COLO668 (cell line): ENCODE data around the gene CRADD.

Experiments
- DNase-seq: peaks from one replicate; lab custom pipeline; 2025; ENCODE audit not compliant: unreplicated experiment; lab: John Stamatoyannopoulos, UW

Gene CRADD

DNA sequence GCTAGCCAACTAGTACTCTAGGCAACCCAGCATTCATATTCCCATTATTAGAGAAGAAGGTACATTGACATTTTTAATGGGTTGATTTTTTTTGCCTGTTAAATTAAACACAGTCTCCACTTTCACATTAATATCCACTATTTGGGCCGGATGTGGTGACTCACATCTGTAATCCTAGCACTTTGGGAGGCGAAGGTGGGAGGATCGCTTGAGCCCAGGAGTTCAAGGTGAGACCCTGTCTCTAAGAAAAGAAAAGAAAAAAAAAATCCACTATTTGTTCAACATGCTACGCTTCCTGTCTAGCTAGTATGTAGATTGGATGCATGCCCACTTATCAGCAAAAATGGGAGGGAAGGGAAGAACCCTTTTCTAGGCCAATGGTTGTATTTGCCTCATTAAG lies 7.1 kb upstream of the CRADD start:
- no peak for DNase-seq

DNA sequence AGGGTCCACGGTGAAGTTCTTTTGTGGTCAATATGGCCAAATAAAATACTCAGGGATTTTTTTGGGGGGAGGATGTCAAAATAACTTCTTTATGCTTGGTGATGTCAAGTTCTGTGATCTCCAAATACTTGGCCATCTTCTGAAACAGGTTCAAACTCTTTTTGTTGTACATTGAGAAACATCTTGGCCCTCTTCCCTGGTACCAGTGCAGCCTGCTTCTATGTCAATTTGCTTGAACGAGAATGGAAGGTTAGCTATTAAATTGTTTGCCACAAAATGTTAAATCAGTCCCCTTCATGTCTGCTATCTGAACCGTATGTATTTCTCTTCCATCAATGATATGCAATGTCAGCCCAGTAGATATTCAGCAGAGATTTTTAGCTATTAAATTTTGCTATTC lies 6.1 kb upstream of the CRADD start:
- no peak for DNase-seq

DNA sequence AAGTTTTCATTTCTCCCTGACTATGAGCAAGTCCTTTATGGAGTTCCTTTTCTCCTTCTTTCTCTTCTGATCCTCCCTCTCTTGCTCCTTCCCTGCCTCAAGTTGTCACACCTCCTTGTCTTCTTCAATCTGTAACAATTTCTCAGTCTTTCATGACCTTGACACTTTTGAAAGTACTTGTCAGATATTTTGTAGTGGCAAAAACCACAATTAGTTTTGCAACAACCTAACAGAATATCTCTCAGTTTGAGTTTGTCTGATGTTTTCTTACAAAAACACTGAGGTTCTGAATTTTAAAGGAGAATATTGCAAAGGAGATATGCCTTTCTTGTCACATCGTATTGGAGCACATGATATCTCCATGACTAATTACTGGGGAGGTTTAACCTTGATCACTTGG lies 4.1 kb upstream of the CRADD start:
- no peak for DNase-seq

DNA sequence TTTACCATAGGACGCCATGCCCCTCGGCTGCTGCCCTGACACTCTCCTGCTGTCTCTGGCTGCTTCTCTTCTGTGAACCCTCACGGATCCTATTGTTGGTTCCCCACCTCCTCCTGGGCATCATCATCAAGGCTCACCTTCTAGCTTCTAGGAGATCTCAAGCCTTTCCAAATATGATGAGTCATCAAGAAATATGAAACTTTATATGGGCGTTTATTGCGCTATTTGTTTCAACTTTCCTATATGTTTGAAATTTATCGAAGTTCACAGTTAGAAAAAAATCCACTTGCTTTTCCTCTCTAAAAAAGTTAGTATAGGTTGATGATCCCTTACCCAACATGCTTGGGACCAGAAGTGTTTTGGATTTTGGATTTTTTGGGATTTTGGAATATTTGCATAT lies 2.8 kb upstream of the CRADD start:
- DNase-seq, result no peak

DNA sequence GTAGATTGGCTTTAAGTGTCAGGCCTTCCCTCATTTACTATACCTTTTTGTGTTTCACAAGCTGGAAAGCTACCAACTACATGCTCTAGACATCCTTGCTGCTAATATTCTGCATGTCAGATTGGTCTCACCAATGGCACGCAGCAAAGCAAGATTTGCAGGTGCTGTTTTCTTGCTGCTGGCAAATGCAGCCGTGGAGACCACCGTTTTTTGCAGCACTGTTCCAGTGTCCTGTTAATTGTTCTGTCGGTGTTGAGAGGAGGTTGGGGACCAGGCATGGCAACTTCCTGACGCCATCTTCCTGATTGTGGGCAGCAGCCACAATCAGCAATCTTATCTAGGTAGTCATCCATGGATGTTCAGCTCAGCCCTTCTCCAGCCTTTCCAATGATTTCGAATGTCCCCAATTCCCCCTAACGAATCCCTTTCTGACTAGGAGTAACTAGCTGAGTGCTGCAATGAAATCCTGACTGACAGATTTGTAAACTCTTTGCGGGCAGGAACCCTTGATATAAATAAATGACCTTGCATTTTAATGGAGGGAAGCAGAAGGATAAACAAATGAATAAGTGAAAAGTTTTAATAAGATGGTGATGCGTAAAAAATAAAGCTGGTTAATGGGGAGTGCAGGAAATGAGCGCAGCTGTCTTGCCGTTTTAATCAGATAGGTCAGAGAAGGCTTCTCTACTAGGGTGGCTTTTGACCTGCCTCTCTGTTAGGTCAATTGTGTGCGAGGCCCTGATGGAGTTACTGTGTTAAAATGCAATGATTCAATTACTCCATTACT lies 574 bp upstream of the CRADD start:
- no peak for DNase-seq

DNA sequence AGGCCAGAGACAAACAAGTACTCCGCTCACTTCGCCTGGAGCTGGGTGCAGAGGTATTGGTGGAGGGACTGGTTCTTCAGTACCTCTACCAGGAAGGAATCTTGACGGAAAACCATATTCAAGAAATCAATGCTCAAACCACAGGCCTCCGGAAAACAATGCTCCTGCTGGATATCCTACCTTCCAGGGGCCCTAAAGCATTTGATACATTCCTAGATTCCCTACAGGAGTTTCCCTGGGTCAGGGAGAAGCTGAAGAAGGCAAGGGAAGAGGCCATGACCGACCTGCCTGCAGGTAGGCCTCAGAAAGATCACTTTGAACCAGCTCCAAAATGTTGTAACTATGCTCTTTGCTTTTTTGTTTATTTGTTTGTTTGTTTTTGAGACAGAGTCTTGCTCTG lies 1.6 kb downstream of the CRADD start:
- no peak for DNase-seq

DNA sequence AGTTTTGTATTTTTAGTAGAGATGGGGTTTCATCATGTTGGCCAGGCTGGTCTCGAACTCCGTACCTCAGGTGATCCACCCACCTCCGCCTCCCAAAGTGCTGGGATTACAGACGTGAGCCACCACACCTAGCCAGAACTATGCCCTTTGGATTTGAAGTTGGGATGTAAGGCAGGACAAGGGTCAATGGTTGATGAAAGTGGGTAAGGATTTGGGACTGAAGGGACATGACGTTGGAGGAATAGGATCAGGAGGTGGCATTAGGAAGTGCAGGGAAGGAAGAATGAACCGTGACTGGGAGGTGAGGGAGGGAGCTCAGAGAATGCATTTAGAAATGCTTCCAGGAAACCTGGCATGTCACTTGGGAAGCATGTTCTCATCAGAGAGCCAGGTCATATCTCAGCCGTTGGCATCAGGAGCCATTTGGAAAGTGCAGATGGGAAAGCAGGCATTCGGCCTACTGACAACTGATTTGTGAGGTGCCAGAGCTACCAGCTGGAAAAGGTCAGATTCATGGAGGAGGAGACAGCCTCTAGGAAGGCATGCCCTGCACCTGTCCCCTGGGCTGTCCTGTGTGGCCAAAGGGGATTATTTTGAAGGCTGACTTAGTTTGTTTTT lies 2.2 kb downstream of the CRADD start:
- no peak for DNase-seq

DNA sequence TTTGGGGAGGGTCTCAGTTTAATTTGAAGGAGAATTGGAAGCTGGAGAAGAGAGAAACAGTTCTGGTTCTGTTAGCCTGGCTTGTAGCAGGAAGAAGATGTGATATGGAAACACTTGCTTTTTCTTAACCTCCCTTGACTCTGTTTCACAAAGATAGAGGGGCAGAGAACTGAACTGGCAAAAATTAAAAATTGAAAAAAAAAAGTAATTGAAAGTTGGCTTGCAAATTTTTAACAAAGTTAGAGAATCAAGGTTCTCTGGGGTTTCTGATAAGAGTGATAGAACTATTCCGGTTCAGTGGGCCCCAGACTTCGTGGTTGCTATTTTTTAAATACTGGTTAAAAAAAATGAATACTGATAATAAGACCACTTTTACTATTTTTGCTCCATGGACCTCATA lies 2.8 kb downstream of the CRADD start:
- no peak for DNase-seq

DNA sequence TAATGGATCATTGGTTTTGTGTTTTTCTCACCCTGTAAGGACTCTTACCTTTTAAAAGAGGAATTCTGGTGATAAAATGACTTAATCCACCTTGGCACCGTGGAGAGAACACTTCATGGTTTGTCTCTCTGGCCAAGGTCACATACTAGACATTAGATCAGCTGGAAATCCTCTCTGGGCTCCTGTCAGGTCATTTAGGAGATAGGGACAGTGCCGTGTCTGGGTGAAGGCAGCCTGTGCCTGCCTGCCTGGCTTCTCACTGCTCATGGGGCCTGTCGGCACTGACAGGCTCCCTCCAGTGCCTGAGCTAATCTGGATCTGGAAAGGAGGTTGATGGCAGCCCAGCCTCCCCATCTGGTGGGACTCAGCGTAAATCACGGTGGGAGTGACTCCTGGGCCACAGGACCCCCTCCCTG lies 5.7 kb downstream of the CRADD start:
- DNase-seq, result no peak

DNA sequence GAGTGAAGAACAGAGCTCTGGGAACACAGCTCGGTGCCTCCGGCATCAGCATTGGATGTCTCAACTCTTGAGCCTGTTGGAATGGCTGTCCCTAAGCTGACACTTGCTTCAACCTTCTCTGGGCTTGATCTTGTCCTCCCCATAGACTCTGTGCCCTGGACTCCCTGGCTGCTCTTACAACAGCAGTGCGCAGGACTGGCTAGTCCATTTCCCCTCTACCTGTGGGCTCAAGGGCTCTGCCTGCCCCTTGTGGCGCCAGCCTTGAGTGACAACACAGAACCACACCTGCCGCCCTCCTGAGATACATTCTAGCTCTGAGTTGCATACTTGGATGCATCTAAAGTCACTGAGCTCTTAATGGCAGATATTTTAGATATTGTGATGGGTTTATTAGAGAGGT lies 6.2 kb downstream of the CRADD start:
- no peak for DNase-seq

DNA sequence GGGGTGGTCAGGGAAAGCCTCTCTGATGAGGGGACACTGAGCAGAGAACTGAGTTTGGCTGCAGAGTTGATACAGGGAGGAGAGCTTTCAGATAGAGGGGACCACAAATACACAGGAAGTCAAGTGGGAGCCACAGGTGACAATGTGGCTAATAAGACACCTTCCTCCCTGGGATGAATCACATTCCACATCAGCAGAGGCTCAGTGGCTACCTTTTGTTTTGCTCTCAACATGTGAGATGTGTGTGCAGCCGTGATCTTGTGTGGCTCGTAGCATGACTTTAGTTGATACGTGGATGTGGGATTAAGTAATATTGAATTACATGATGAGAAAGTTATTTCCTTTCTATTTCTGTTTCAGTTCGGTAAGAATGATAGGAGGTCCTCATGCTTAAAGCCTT lies 7.5 kb downstream of the CRADD start:
- no peak for DNase-seq

DNA sequence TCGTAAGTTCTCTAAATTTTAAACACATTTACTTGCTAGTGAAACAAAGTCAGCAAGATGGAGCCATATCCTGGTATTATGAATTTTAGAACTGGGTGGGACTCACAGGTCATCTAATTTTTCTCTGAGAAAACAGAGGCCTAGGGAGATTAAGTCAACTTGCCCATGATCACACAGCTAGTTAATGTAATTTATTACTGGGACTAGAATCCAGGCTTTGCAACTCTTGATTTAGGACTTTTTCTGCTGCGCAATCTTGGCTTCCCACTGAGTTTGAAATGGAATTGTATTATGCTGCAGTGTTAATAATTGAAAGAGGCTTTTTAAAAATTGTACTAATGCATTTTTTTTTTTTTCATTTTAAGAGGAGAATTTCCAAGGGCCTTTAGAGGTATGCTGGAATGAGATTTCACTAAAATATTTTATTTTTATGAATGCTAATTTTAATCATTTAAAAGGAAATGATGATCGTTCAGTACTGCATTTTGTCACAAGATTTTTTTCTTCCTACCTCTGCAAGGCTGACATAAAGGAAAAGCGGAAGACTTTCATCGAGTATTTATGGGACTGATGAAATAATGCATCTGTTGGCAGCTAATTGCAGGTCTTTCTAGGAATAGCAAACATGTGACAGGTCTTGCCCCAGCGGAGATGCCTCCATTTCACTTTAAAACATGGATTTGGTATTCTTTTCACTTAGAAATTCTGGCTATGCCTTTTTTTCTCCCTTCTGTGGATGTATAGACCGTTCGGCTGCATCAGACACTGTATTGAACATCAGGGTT lies 9.6 kb downstream of the CRADD start:
- no peak for DNase-seq

DNA sequence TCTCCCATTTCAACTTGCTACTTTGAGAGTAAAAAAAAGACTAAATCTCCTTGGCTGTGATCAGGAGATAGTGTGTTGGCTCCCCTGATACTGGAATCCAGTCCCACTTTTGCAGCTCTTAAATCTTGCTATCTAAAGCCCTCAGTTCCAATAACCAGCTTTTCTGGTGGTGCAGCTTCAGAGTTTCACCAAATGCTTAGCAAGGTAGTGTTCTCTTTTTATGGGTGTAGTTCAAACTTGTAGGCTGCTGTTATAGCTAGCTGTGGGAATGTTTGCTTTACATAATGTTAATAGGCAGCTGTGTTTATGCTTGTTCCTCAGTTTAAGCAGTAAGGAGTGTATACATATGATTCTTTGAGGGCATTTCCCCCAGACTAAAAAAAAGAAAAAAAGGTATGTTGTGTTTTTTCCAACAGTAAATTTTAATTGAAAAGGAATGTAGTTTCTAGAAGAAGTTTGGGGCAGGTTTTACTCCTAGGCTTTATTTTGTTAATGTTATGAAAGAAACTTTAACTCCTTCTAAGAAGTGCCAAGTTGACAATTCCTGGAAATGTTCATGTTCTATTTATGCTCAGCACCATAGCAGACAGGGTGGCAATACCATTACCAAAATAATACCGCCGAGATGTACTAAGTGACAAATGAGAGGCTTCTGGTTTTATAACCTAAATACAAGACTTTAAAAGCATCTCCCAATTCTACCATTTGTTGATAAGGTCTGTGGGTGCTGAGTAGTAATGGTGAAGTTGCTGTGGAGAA lies 12.1 kb downstream of the CRADD start:
- no peak for DNase-seq

DNA sequence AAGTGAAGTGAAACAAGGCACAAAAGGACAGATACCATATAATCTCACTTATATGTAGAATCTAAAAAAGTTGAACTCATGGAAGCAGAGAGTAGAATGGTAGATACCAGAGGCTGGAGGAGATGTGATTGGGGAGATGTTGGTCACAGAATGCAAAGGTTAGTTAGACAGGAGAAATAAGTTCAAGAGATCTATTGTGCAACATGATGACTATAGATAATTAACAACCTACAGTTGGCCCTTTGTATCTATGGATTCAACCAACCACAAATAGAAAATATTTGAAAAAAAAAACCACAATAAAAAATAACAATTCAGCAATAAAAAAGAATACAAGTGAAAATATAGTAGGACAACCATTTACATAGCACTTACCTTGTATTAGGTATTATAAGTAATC lies 19.3 kb downstream of the CRADD start:
- no peak for DNase-seq

DNA sequence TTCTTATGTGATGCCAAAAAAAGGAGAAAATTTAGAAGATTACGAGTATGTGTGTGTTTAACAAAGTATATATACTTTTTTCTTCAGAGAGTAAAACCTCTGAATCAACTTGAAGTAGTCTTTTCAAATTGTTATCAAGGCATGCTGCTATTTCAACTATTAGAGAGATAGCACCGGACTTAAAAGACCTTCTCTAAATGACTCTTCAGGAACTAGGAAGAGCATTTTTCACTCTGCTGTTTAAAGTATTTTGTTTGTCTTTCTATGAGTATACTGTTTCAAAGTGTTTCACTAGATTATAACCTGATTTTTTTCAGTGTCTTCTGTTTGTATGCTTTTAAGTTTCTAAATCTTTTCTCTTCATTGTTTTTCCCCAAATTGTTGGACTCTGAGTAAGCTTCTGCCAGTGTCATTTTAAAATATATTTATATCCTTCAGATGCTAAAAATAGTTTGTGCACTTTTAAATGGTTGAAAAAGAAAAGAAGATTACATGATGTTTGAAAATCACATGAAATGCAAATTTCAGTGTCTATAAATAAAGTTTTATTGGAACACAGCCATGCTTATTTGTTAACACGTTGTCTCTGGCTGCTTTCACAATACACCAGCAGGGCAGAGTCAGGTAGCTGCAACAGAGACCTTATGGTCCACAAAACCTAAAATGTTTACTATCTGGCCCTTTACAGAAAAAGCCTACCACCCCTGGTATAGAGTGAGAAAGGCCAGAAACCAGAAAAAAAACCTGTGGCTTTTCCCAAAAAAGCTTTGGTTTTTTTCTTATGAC lies 21.3 kb downstream of the CRADD start:
- no peak for DNase-seq

DNA sequence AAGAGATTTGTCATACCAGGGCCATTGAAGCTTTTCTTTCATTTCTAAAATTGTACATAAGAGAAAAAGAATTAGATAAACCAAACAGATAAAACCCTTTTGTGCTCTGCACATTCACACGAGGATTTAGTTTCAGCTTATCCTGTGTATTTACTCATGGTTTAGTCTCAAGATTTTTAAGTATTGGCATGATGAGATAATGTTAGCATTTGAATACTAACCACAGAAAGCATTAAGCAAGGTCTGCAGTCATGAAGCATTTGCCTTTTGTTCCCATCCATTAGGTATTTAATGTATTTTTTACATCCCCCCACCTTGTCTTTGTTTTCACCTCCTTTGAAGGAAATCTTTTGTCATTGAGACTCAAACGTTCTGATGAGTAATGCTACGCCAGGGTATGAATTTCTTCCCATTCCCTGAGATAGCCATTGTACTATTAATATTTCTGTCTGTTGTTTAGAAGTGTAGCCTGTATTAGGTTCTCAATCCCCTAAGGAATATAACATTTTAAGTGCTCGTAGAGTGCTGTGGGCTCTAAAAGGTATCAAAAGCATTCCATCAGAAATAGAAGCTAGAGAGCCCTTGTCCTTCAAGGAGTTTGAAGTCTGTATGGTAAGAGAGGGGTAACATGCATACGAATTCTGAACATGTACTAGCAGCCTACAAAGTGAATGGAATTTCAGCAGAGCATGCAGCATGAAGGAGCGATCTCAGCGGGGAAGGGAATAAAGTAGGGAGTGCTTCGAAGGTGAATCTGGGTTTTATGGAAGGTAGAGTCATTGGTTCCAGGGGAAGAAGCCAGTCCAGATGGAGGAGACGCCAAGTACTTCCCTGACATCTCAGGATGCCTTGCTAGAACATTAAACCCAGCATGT lies 22.3 kb downstream of the CRADD start:
- DNase-seq, result no peak

DNA sequence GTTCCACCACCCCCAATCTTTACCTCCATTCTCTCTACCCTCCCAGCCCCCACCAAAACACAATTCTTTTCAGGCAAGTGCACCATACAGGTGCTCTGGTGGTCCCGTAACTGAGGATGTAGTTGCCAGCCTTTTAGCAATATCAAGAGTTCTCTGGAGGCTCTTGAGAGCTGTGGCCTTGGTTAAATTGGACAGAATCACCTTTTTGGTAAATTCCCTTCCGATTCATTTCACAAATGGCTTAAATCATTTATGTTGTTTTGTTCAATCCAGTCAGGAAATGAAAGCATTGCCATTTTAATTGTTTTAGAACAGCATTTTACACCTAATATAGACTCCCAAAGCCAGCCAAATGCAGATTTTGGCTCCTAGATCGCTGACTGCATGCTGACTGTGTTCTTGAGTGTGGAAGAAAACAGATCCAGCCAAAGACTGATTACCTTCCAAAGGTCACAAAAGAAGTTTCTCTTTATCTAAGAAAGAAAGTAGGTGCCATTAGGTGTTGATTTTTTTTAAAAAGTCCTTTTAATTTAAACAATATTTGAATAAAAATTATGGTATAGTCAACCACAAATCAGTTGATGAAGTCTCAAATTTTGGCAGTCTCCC lies 25.6 kb downstream of the CRADD start:
- no peak for DNase-seq

DNA sequence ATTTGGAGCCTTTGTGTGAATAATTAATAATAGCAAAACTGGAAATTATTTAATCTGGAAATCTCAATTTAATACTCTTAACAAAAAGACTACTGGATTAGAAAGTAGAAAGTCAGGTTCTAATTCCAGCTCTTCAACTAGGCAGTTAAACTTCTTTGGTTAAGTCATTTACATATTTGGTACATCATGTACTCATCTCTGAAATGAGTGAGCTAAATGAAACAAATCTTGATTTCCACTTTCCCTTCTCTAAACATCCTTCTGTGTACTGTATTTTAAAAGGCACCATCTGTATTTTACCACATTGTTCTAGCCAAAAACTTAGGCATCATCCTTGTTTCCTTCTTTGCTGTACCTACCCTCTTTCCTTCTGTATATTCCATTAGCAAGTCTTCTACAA lies 26.9 kb downstream of the CRADD start:
- no peak for DNase-seq

DNA sequence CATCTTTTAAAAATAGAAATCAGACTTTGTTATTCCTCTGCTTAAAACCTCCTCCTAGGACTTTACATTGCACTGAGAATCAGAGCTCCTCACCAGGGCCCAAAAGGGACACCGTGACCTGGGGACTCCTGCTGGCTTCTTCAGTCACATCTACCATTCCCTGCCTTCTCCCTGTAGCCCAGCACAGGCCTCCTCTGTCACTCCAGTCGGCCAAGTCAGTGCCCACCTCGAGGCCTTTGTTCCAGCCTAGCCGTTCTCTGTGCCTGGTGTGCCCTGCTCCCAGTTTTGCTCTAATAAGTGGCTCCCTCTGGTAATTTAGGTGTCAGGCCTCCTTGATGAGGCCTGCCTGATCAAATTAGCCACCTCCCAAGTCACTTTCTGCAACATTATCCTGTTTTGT lies 27.4 kb downstream of the CRADD start:
- no peak for DNase-seq
